Endodermal cell (in vitro differentiated cells): ENCODE results near the gene COL27A1. TPM values are rescaled to one million over a fixed set of nuclear protein-coding genes. Genes with fewer than 3 reads are reported as not detected.

ENCODE experiments used
- DNase-seq: peaks from one replicate; pipeline ENCODE4 v3.0.0-alpha.2; 2017
- H3K27ac ChIP-seq: 2 replicates; pipeline ENCODE4 v1.5.1; 2013; ENCODE audit warnings: mild to moderate bottlenecking, low read depth, low read length, moderate library complexity
- H3K27me3 ChIP-seq: 2 replicates; pipeline ENCODE4 v1.6.1; 2013; ENCODE audit warnings: mild to moderate bottlenecking, low read length, moderate library complexity; ENCODE audit not compliant: insufficient read depth, control insufficient read depth, poor library complexity, severe bottlenecking
- H3K36me3 ChIP-seq: 2 replicates; pipeline ENCODE4 v1.7.0; 2013; ENCODE audit warnings: mild to moderate bottlenecking, low read length, moderate library complexity; ENCODE audit not compliant: control insufficient read depth, insufficient read depth
- H3K4me1 ChIP-seq: one replicate; pipeline ENCODE4 v1.7.0; 2013; ENCODE audit warnings: low read length; ENCODE audit not compliant: control insufficient read depth, insufficient read depth
- H3K4me3 ChIP-seq: 2 replicates; pipeline ENCODE4 v1.5.1; 2013; ENCODE audit warnings: mild to moderate bottlenecking, low read length, moderate library complexity
- H3K9ac ChIP-seq: 2 replicates; pipeline ENCODE4 v1.6.1; 2013; ENCODE audit warnings: mild to moderate bottlenecking, low read length, moderate library complexity; ENCODE audit not compliant: poor library complexity, severe bottlenecking; ENCODE audit errors: extremely low read depth
- H3K9me3 ChIP-seq: 2 replicates; pipeline ENCODE4 v1.6.1; 2013; ENCODE audit warnings: mild to moderate bottlenecking, low read length, moderate library complexity; ENCODE audit not compliant: control insufficient read depth
- H3K27ac Mint-ChIP-seq: 2 replicates; pipeline ENCODE4 v1.8.0; 2020; ENCODE audit warnings: mixed read lengths
- H3K27me3 Mint-ChIP-seq: 2 replicates; pipeline ENCODE4 v1.8.0; 2021; ENCODE audit warnings: mild to moderate bottlenecking, mixed read lengths; ENCODE audit not compliant: insufficient read depth
- H3K36me3 Mint-ChIP-seq: 2 replicates; pipeline ENCODE4 v1.8.0; 2020; ENCODE audit warnings: low read depth, mixed read lengths
- H3K4me1 Mint-ChIP-seq: 2 replicates; pipeline ENCODE4 v1.8.0; 2020; ENCODE audit warnings: mixed read lengths
- H3K4me3 Mint-ChIP-seq: 2 replicates; pipeline ENCODE4 v1.8.0; 2020; ENCODE audit warnings: mild to moderate bottlenecking, moderate library complexity, mixed read lengths
- H3K9me3 Mint-ChIP-seq: 2 replicates; pipeline ENCODE4 v1.8.0; 2020; ENCODE audit warnings: mild to moderate bottlenecking, mixed read lengths
- CTCF ChIP-seq: fragments of 200-600 bp; sonication (generic); conservative IDR thresholded peaks from 2 replicates; pipeline ENCODE4 v1.5.0; 2021; ENCODE audit warnings: antibody characterized with exemption, mild to moderate bottlenecking
- WGBS, 2 experiments: methylation state at CpG; one replicate each; pipeline versions ENCODE4 v1.1.5 to v1.1.7; 2013; ENCODE audit warnings: missing lambda C conversion rate in 2 of 2, mixed read lengths in 1 of 2; ENCODE audit not compliant: insufficient coverage in 1 of 2, insufficient read length in 1 of 2; 5-methylcytosine and 5-hydroxymethylcytosine counted together
- total RNA-seq, 2 donors: library from RNA; stranded (reverse); fragmentation: NEBNext Ultra II Directional in 1 of 2; extraction: Animal tissue kit (Norgen Biotek cat#: 25700) in 1 of 2; gene quantifications; 2 replicates in 1 of 2; 3 replicates in 1 of 2; pipeline ENCODE4 v1.2.1, GENCODE V29; 2021

COL27A1 gene
- total RNA-seq, 2 donors from 2014 or later = 43.8 to 69.5 TPM

DNA sequence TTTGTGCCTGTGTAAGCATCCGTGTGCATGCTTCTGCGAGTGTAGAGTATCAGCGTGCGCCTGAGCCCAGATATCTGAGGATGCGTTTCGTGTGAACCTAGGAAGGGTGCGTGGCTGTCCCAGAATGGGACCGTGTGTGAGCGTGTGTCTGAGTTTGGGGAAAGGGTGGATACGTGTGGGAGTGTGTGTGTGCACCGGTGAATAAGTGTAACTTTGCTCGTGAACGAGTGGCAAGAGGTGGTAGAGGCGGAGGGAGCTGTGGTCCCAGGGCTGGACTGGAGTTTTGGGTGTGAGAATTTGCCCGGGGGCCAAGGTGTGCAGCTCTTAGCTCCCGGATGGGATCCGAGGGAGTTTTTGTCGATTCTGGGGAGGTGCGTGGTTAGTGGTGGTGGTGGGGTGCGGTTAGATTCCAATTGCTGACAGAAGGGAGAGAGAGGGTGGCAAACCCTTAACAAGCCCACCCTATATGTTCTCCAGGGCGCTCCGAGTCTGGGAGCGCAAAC is 686 bp upstream of the COL27A1 start:
- no peaks in the 10 kb centered on the region for H3K9me3 Mint-ChIP-seq
- Histone ChIP-seq H3K9ac (no peak overlapping the region), H3K27me3 (peaks cover 34% of the 10 kb centered on the region), H3K27ac (no peak overlapping the region), H3K4me3 (peak overlapping the region; percentile 81), H3K4me1 (peaks cover 18% of the 10 kb centered on the region), H3K36me3 (no peaks in the 10 kb centered on the region), H3K9me3 (no peaks in the 10 kb centered on the region)
- H3K4me3 Mint-ChIP-seq = peak overlapping the region; percentile 86
- no peak overlapping the region for H3K27ac Mint-ChIP-seq
- peaks cover 35% of the 10 kb centered on the region for H3K4me1 Mint-ChIP-seq
- peaks cover 49% of the 10 kb centered on the region for H3K27me3 Mint-ChIP-seq
- 10% methylated on average over 15 to 23 of the region's 23 CpGs for WGBS, 2 experiments
- no peaks in the 10 kb centered on the region for H3K36me3 Mint-ChIP-seq
- no peak for DNase-seq
- TF ChIP-seq CTCF = no peak

DNA sequence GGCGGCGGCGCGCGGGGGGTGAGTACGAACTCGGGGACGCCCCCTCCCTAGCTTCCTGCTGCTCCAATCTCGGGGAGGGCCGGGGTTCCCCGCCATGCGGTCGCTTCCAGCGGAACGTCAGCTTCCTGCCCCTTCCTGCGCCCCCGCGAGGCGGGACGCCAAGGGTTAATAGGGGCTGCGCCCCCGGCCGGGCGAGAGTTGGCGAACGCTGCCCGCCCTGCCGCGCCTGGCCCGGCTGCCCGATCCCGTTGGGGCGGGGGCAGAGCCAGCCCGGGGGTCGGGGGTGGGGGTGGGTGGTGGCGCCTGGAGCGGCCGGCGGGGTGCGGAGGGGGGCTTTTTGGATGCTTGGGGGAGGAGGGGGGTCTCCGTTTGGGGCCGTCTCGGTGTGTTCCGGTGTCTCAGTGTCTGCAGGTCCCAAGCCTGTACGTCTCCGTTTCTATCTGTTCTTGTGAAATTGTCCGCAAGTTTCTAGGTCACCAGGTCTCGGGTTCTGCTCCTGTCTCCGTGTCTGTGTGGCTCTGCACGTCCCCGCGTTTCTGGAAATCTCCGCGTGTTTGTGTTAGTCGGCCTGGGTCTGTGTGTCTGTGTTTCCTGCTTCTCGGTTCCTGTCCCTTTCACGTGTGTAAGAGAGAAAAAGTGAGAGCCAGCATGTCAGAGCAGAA is 789 bp downstream of the COL27A1 start:
- peaks cover 5% of the 10 kb centered on the region for H3K36me3 ChIP-seq
- peaks cover 34% of the 10 kb centered on the region for H3K27me3 ChIP-seq
- Mint-ChIP-seq H3K27me3 (peaks cover 46% of the 10 kb centered on the region), H3K9me3 (peaks cover 2% of the 10 kb centered on the region), H3K4me1 (peaks cover 37% of the 10 kb centered on the region), H3K27ac (peak overlapping the region; percentile 82), H3K36me3 (peaks cover 5% of the 10 kb centered on the region), H3K4me3 (peak overlapping the region; percentile 86)
- no peak for TF ChIP-seq CTCF
- WGBS, 2 experiments = 0 to 1% methylated on average over 5 to 49 of the region's 57 CpGs
- peaks cover 21% of the 10 kb centered on the region for H3K4me1 ChIP-seq
- H3K4me3 ChIP-seq = peak overlapping the region; percentile 94
- H3K9me3 ChIP-seq = no peaks in the 10 kb centered on the region
- H3K27ac ChIP-seq = no peak overlapping the region
- peak overlapping the region; percentile 60 for H3K9ac ChIP-seq
- DNase-seq = peak; percentile 78

DNA sequence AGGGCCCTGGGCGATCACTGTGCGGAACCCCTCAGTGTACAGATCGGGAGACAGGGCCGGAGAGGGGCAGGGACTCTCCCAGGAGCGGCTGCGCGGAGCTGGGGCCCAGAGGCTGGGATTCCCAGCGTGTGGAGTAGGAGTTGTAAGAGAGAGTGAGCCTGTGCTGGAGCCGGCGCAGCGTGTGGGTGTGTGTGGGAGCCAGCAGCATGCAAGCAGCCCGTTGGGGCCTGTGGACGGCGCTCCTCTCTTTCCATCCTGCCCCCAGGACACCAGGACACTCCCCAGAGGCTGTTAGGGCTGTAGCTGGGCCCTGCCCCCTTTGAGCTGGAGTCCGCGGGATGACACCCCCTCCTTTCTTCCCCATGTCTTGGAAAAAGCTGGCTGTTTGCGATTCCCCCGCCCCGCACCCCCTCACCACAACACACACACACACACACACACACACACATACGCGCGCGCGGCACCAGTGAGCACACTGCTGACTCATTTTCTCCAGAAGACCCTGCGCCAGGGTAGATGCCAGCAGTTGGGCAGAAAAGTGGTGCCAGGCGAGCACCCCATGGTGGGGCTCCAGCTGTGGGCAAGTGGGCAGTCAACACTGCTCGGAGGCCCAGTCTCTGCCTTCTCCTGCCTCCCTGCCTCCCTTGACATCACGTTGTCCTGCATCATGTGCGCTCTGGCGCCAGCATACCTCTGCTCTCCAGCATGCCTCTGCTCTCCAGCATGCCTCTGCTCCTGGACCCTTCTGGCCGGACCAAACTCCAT is 1.5 kb downstream of the COL27A1 start:
- no peak for TF ChIP-seq CTCF
- H3K9ac ChIP-seq = peak overlapping the region; percentile 60
- no peak overlapping the region for H3K27ac ChIP-seq
- H3K4me1 ChIP-seq = peaks cover 21% of the 10 kb centered on the region
- WGBS, 2 experiments = 45 to 47% methylated on average over 12 to 31 of the region's 31 CpGs
- Mint-ChIP-seq H3K4me1 (peaks cover 41% of the 10 kb centered on the region), H3K27ac (peak overlapping the region; percentile 82), H3K4me3 (peak overlapping the region; percentile 86), H3K27me3 (peaks cover 39% of the 10 kb centered on the region), H3K36me3 (peaks cover 5% of the 10 kb centered on the region), H3K9me3 (peaks cover 2% of the 10 kb centered on the region)
- H3K9me3 ChIP-seq = no peaks in the 10 kb centered on the region
- peaks cover 34% of the 10 kb centered on the region for H3K27me3 ChIP-seq
- DNase-seq = peak; percentile 81
- peak overlapping the region; percentile 94 for H3K4me3 ChIP-seq
- H3K36me3 ChIP-seq = peaks cover 5% of the 10 kb centered on the region
